HepG2 (cell line): ENCODE results near the gene SLC16A11. TPM values are rescaled to one million over a fixed set of nuclear protein-coding genes. Genes with fewer than 3 reads are reported as not detected.
A peak's percentile ranks its signal among the peaks of the same experiment; 100 is the strongest.

Source experiments
- ELF3 ChIP-seq: IDR thresholded peaks from 2 replicates; pipeline ENCODE4 v1.6.1; 2016; ENCODE audit warnings: missing genetic modification reagents, missing compliant biosample characterization
- HMGXB3 ChIP-seq: sonication (generic); formaldehyde crosslinking; IDR thresholded peaks from 2 replicates; pipeline ENCODE4 v1.4.0; 2020; ENCODE audit warnings: missing genetic modification reagents, borderline replicate concordance
- HOXA3 ChIP-seq: sonication (generic); formaldehyde crosslinking; IDR thresholded peaks from 2 replicates; pipeline ENCODE4 v1.5.0; 2020; ENCODE audit warnings: missing genetic modification reagents
- IKZF5 ChIP-seq: IDR thresholded peaks from 2 replicates; pipeline ENCODE4 v1.6.1; 2018; ENCODE audit warnings: missing genetic modification reagents, mild to moderate bottlenecking, missing compliant biosample characterization
- POLR2A ChIP-seq, 2 experiments: IDR thresholded peaks; 2 replicates each; pipeline ENCODE4 v1.6.1; 2011; ENCODE audit warnings: low read depth in 2 of 2, low read length in 2 of 2, mild to moderate bottlenecking in 1 of 2, moderate library complexity in 1 of 2; ENCODE audit not compliant: insufficient read depth in 1 of 2
- TIGD3 ChIP-seq: sonication (generic); formaldehyde crosslinking; IDR thresholded peaks from 2 replicates; pipeline ENCODE4 v1.5.1; 2020; ENCODE audit warnings: mild to moderate bottlenecking, missing genetic modification reagents, borderline replicate concordance
- ZNF619 ChIP-seq: sonication (generic); formaldehyde crosslinking; IDR thresholded peaks from 2 replicates; pipeline ENCODE4 v1.4.0; 2020; ENCODE audit warnings: mild to moderate bottlenecking, missing genetic modification reagents
- polyA plus RNA-seq, 8 experiments: library from polyadenylated mRNA; depleted of rRNA in 3 of 8; stranded (reverse) in 7 of 8; unstranded in 1 of 8; fragments of >200 nt; fragmentation: Illumina TruSeq in 4 of 8; extraction: Trizol in 4 of 8; gene quantifications; 2 replicates each; pipeline versions ENCODE4 v1.2.1 to v1.2.3, GENCODE V29; 2011 to 2016; ENCODE audit warnings: low read depth in 4 of 8, missing spikeins in 1 of 8, mixed read lengths in 1 of 8; ENCODE audit not compliant: insufficient read depth in 1 of 8
- total RNA-seq, 5 experiments: library from RNA; depleted of rRNA; stranded (reverse); fragments of >200 nt; fragmentation: Illumina TruSeq; extraction: Trizol; gene quantifications; 2 replicates each; pipeline ENCODE4 v1.2.3, GENCODE V29; 2016; ENCODE audit warnings: low read depth in 1 of 5

SLC16A11 gene
- total and polyA plus RNA-seq, 2 of the 13 experiments (the other 11 are each of a cell fraction or from before 2014, with no cell fraction given) = not detected

GRCh38 chr17:7038025-7038862, 5.6 kb downstream of the SLC16A11 start (continued):
- 0 out of 2 replicates have a peak, but pooled peaks have one; percentile 11 for TF ChIP-seq HMGXB3
- TF ChIP-seq ELF3 = peak; percentile 5; the same call in 1 of the 2 replicates
- no peak for TF ChIP-seq HOXA3 (CRISPR knock-in tag)
- no peak for TF ChIP-seq TIGD3 (CRISPR knock-in tag)
- peak; percentile 17; the same call in 1 of the 2 replicates for TF ChIP-seq IKZF5 (CRISPR knock-in tag)
- TF ChIP-seq ZNF619 = 0 out of 2 replicates have a peak, but pooled peaks have one; percentile 44
- TF ChIP-seq POLR2A (IDR thresholded peaks at IDR 0.05; ENCODE audit: insufficient read depth in 1 of 2, low read depth in 2 of 2, low read length in 2 of 2) = peak in 1 of 2 experiments; percentile 56; a peak in 1 of 4 replicates
